Subcutaneous adipose tissue (tissue), 4 donors: ENCODE results near the gene CLASP1. TPM values are rescaled to one million over a fixed set of nuclear protein-coding genes. Genes with fewer than 3 reads are reported as not detected.

Experiments used
- CTCF ChIP-seq: fragments of 450-650 bp; IDR thresholded peaks from one replicate; pipeline ENCODE4 v1.5.1; 2016; ENCODE audit warnings: low read depth, mild to moderate bottlenecking, control low read depth, antibody characterized with exemption, moderate library complexity
- total RNA-seq, 4 donors: library from RNA; depleted of rRNA; stranded (reverse); fragments of >200 nt; gene quantifications; one replicate each; pipeline ENCODE4 v1.1.0, GENCODE V29; 2016

Gene CLASP1
- total RNA-seq, 4 donors from 2014 or later, result 94.0 to 166 (median 112) TPM

GRCh38 chr2:121486191-121486790, 163.0 kb downstream of the CLASP1 start:
- no peak for TF ChIP-seq CTCF

GRCh38 chr2:121485039-121485438, 164.2 kb downstream of the CLASP1 start:
- TF ChIP-seq CTCF, result no peak

GRCh38 chr2:121483846-121484245, 165.4 kb downstream of the CLASP1 start:
- no peak for TF ChIP-seq CTCF

GRCh38 chr2:121483021-121483420, 166.2 kb downstream of the CLASP1 start:
- no peak for TF ChIP-seq CTCF

GRCh38 chr2:121480826-121481225, 168.4 kb downstream of the CLASP1 start:
- no peak for TF ChIP-seq CTCF

GRCh38 chr2:121479882-121480522, 169.3 kb downstream of the CLASP1 start:
- no peak for TF ChIP-seq CTCF

- no peak for TF ChIP-seq CTCF
Observed at GRCh38 chr2:121478996-121479745, 170.1 kb downstream of the CLASP1 start.
